WTC11 (cell line): Measurements from ENCODE around the gene TSSC4. TPM values are rescaled to one million over a fixed set of nuclear protein-coding genes. Genes with fewer than 3 reads are reported as not detected.

Experiments used
- ATAC-seq: fragments of 200-7000 bp; cut with Tn5 transposase; 2 replicates; pipeline ENCODE4 v1.10.0; 2021; ENCODE audit warnings: mild to moderate bottlenecking, moderate library complexity
- CTCF ChIA-PET: fragments of 300-600 bp; sonication (Branson Sonifier 250); formaldehyde crosslinking; loops from one replicate; lab custom pipeline; 2021; ENCODE audit warnings: antibody characterized with exemption; lab: Charles Lee
- POLR2A ChIA-PET: fragments of 350-600 bp; sonication (Branson Sonifier 250); formaldehyde crosslinking; loops from one replicate; lab custom pipeline; 2021; ENCODE audit warnings: antibody characterized with exemption; lab: Charles Lee
- DNase-seq: peaks from one replicate; pipeline ENCODE4 v3.0.0; 2021; ENCODE audit warnings: low spot score
- H3K27ac Mint-ChIP-seq: 2 replicates; pipeline ENCODE4 v1.8.0; 2021; ENCODE audit warnings: mixed read lengths
- H3K27me3 Mint-ChIP-seq: 2 replicates; pipeline ENCODE4 v1.8.0; 2021; ENCODE audit warnings: low read depth, mild to moderate bottlenecking, moderate library complexity, mixed read lengths
- H3K36me3 Mint-ChIP-seq: 2 replicates; pipeline ENCODE4 v1.8.0; 2021; ENCODE audit warnings: mixed read lengths
- H3K4me1 Mint-ChIP-seq: 2 replicates; pipeline ENCODE4 v1.8.0; 2022; ENCODE audit warnings: mixed read lengths
- H3K4me3 Mint-ChIP-seq: 2 replicates; pipeline ENCODE4 v1.8.0; 2021; ENCODE audit warnings: mild to moderate bottlenecking, moderate library complexity, mixed read lengths
- H3K9me3 Mint-ChIP-seq: 2 replicates; pipeline ENCODE4 v1.8.0; 2021; ENCODE audit warnings: mixed read lengths
- AR ChIP-seq: fragments of 250-450 bp; sonication (Bioruptor Pico); IDR thresholded peaks from 2 replicates; pipeline ENCODE4 v1.9.0; 2021; ENCODE audit warnings: mild to moderate bottlenecking
- ELF4 ChIP-seq: sonication (generic); formaldehyde crosslinking; IDR thresholded peaks from 2 replicates; pipeline ENCODE4 v1.8.1; 2022; ENCODE audit warnings: low read depth, mild to moderate bottlenecking, moderate library complexity, missing genetic modification reagents
- ESRRA ChIP-seq: sonication (generic); formaldehyde crosslinking; IDR thresholded peaks from 2 replicates; pipeline ENCODE4 v1.8.1; 2022; ENCODE audit warnings: mild to moderate bottlenecking, missing genetic modification reagents, borderline replicate concordance
- FOXP4 ChIP-seq: sonication (generic); formaldehyde crosslinking; IDR thresholded peaks from 2 replicates; pipeline ENCODE4 v1.8.0; 2022; ENCODE audit warnings: mild to moderate bottlenecking, missing genetic modification reagents
- HMGA2 ChIP-seq: fragments of 250-450 bp; sonication (Bioruptor Pico); IDR thresholded peaks from 2 replicates; pipeline ENCODE4 v1.4.0; 2021; ENCODE audit warnings: mild to moderate bottlenecking, moderate library complexity
- IRF1 ChIP-seq: sonication (generic); formaldehyde crosslinking; IDR thresholded peaks from 2 replicates; pipeline ENCODE4 v1.8.0; 2023; ENCODE audit warnings: missing genetic modification reagents
- JUN ChIP-seq: sonication (generic); formaldehyde crosslinking; IDR thresholded peaks from 2 replicates; pipeline ENCODE4 v1.8.0; 2023; ENCODE audit warnings: mild to moderate bottlenecking, missing genetic modification reagents
- MYBL2 ChIP-seq: sonication (generic); formaldehyde crosslinking; IDR thresholded peaks from 2 replicates; pipeline ENCODE4 v1.8.1; 2023; ENCODE audit warnings: mild to moderate bottlenecking, moderate library complexity, missing genetic modification reagents
- NFE2L1 ChIP-seq: sonication (generic); formaldehyde crosslinking; IDR thresholded peaks from 2 replicates; pipeline ENCODE4 v1.8.1; 2023; ENCODE audit warnings: missing genetic modification reagents
- PRDM15 ChIP-seq: sonication (generic); formaldehyde crosslinking; IDR thresholded peaks from 2 replicates; pipeline ENCODE4 v1.8.0; 2022; ENCODE audit warnings: missing genetic modification reagents
- SMAD3 ChIP-seq: sonication (generic); formaldehyde crosslinking; IDR thresholded peaks from 2 replicates; pipeline ENCODE4 v1.8.0; 2022; ENCODE audit warnings: missing genetic modification reagents, mild to moderate bottlenecking, borderline replicate concordance
- USF1 ChIP-seq: sonication (generic); formaldehyde crosslinking; IDR thresholded peaks from 2 replicates; pipeline ENCODE4 v1.8.0; 2022; ENCODE audit warnings: mild to moderate bottlenecking, missing genetic modification reagents
- USF2 ChIP-seq: sonication (generic); formaldehyde crosslinking; IDR thresholded peaks from 2 replicates; pipeline ENCODE4 v1.8.1; 2023; ENCODE audit warnings: mild to moderate bottlenecking, missing genetic modification reagents, moderate library complexity
- ZNF138 ChIP-seq: sonication (generic); formaldehyde crosslinking; conservative IDR thresholded peaks from 2 replicates; pipeline ENCODE4 v1.8.1; 2022; ENCODE audit warnings: mild to moderate bottlenecking, moderate library complexity, missing genetic modification reagents
- ZNF532 ChIP-seq: fragments of 250-450 bp; sonication (Bioruptor Pico); IDR thresholded peaks from 2 replicates; pipeline ENCODE4 v1.9.0; 2021; ENCODE audit warnings: mild to moderate bottlenecking, borderline replicate concordance
- total RNA-seq: library from RNA; stranded (reverse); gene quantifications from 3 replicates; pipeline ENCODE4 v1.2.3, GENCODE V29; 2021

TSSC4 gene
- total RNA-seq, 1 experiment from 2014 or later: 41.4 TPM

GRCh38 chr11:2367266-2368160, 33.0 kb upstream of the TSSC4 start (continued):
- no peak for TF ChIP-seq PRDM15 (CRISPR knock-in tag)
- TF ChIP-seq USF1 (CRISPR knock-in tag): no peak
- no peak for TF ChIP-seq ZNF532 (CRISPR knock-in tag)
- TF ChIP-seq NFE2L1: no peak
- TF ChIP-seq IRF1 (CRISPR knock-in tag): no peak

GRCh38 chr11:2368178-2368850, 32.2 kb upstream of the TSSC4 start:
- no peak overlapping the region for H3K27ac Mint-ChIP-seq
- no peak overlapping the region for H3K4me3 Mint-ChIP-seq
- no peaks in the 10 kb centered on the region for H3K4me1 Mint-ChIP-seq
- no peak for ATAC-seq
- TF ChIP-seq SMAD3 (CRISPR knock-in tag): no peak
- TF ChIP-seq MYBL2: no peak
- TF ChIP-seq ZNF138 (CRISPR knock-in tag): no peak
- TF ChIP-seq FOXP4 (CRISPR knock-in tag): no peak
- no peak for TF ChIP-seq ESRRA
- no peak for TF ChIP-seq ELF4 (CRISPR knock-in tag)
- no peak for TF ChIP-seq JUN (CRISPR knock-in tag)
- no peak for TF ChIP-seq USF2 (CRISPR knock-in tag)
- no peak for TF ChIP-seq AR (CRISPR knock-in tag)
- no peak for TF ChIP-seq HMGA2 (CRISPR knock-in tag)
- POLR2A ChIA-PET: no interaction called here
- DNase-seq: no peak
- CTCF ChIA-PET: no interaction called here
- peaks cover 7% of the 10 kb centered on the region for H3K27me3 Mint-ChIP-seq
- H3K9me3 Mint-ChIP-seq: peaks cover 4% of the 10 kb centered on the region; the same call in 1 of the 2 replicates
- no peaks in the 10 kb centered on the region for H3K36me3 Mint-ChIP-seq
